H9 (cell line): Measurements from ENCODE around the gene THOP1. TPM values are rescaled to one million over a fixed set of nuclear protein-coding genes. Genes with fewer than 3 reads are reported as not detected.

Experiments used
- DNase-seq: peaks from one replicate; pipeline ENCODE4 v3.0.0-alpha.2; 2017
- H2AFZ ChIP-seq: one replicate; pipeline ENCODE4 v1.6.1; 2013; ENCODE audit warnings: mild to moderate bottlenecking, low read length, control low read depth, moderate library complexity
- H2AK5ac ChIP-seq: 2 replicates; pipeline ENCODE4 v1.6.1; 2013; ENCODE audit warnings: low read length, control low read depth, mixed read lengths; ENCODE audit not compliant: insufficient read length
- H2BK120ac ChIP-seq: one replicate; pipeline ENCODE4 v1.6.1; 2013; ENCODE audit warnings: low read depth, mild to moderate bottlenecking, low read length, control low read depth, inconsistent platforms; ENCODE audit not compliant: poor library complexity, severe bottlenecking
- H2BK12ac ChIP-seq: 2 replicates; pipeline ENCODE4 v1.6.1; 2013; ENCODE audit warnings: low read length, control low read depth, mixed read lengths, low read depth; ENCODE audit not compliant: insufficient read length
- H2BK15ac ChIP-seq: 2 replicates; pipeline ENCODE4 v1.6.1; 2013; ENCODE audit warnings: low read depth, low read length, control low read depth
- H2BK20ac ChIP-seq: one replicate; pipeline ENCODE4 v1.6.1; 2013; ENCODE audit warnings: low read depth, mild to moderate bottlenecking, low read length, control low read depth, inconsistent platforms; ENCODE audit not compliant: poor library complexity, severe bottlenecking
- H2BK5ac ChIP-seq: 2 replicates; pipeline ENCODE4 v1.6.1; 2013; ENCODE audit warnings: low read length, control low read depth, mixed read lengths; ENCODE audit not compliant: insufficient read length
- H3K14ac ChIP-seq: 2 replicates; pipeline ENCODE4 v1.6.1; 2013; ENCODE audit warnings: low read length, control low read depth; ENCODE audit not compliant: insufficient read depth
- H3K18ac ChIP-seq: 2 replicates; pipeline ENCODE4 v1.6.1; 2013; ENCODE audit warnings: low read depth, mild to moderate bottlenecking, mixed read lengths, low read length, control low read depth; ENCODE audit not compliant: insufficient read length
- H3K23ac ChIP-seq: 2 replicates; pipeline ENCODE4 v1.6.1; 2013; ENCODE audit warnings: low read length, control low read depth, mixed read lengths, low read depth; ENCODE audit not compliant: insufficient read length
- H3K23me2 ChIP-seq: 2 replicates; pipeline ENCODE4 v1.6.1; 2013; ENCODE audit warnings: low read depth, mild to moderate bottlenecking, mixed read lengths, low read length, control low read depth; ENCODE audit not compliant: insufficient read length, poor library complexity, severe bottlenecking
- H3K27ac ChIP-seq: 2 replicates; pipeline ENCODE4 v1.5.1; 2013; ENCODE audit warnings: low read length, control low read depth, mixed read lengths, low read depth; ENCODE audit not compliant: insufficient read length
- H3K27me3 ChIP-seq: 2 replicates; pipeline ENCODE4 v1.6.1; 2013; ENCODE audit warnings: low read length, control low read depth, inconsistent platforms; ENCODE audit not compliant: insufficient read depth
- H3K4ac ChIP-seq: 2 replicates; pipeline ENCODE4 v1.6.1; 2013; ENCODE audit warnings: low read depth, mild to moderate bottlenecking, control low read depth, inconsistent platforms, low read length, moderate library complexity
- H3K4me1 ChIP-seq: 2 replicates; pipeline ENCODE4 v1.6.1; 2013; ENCODE audit warnings: low read length, control low read depth, inconsistent platforms; ENCODE audit not compliant: insufficient read depth
- H3K4me2 ChIP-seq: 2 replicates; pipeline ENCODE4 v1.6.1; 2013; ENCODE audit warnings: low read length, control low read depth, mixed read lengths; ENCODE audit not compliant: insufficient read length, insufficient read depth
- H3K56ac ChIP-seq: 2 replicates; pipeline ENCODE4 v1.6.1; 2013; ENCODE audit warnings: low read depth, mild to moderate bottlenecking, mixed read lengths, low read length, control low read depth; ENCODE audit not compliant: insufficient read length
- H3K79me1 ChIP-seq: 2 replicates; pipeline ENCODE4 v1.6.1; 2013; ENCODE audit warnings: low read depth, mild to moderate bottlenecking, moderate library complexity, low read length, control low read depth, inconsistent platforms; ENCODE audit not compliant: insufficient read depth, poor library complexity, severe bottlenecking
- H3K79me2 ChIP-seq: 2 replicates; pipeline ENCODE4 v1.6.1; 2013; ENCODE audit warnings: low read length, control low read depth, inconsistent platforms; ENCODE audit not compliant: insufficient read depth
- H3K9ac ChIP-seq: 2 replicates; pipeline ENCODE4 v1.6.1; 2013; ENCODE audit warnings: low read length, control low read depth, mixed read lengths; ENCODE audit not compliant: insufficient read length; ENCODE audit errors: extremely low read depth
- H3K9me3 ChIP-seq: one replicate; pipeline ENCODE4 v1.6.1; 2013; ENCODE audit warnings: low read depth, low read length, inconsistent platforms; ENCODE audit not compliant: control insufficient read depth
- H3T11ph ChIP-seq: one replicate; pipeline ENCODE4 v1.6.1; 2013; ENCODE audit warnings: mild to moderate bottlenecking, low read length, control low read depth, inconsistent platforms
- H4K20me1 ChIP-seq: one replicate; pipeline ENCODE4 v1.6.1; 2013; ENCODE audit not compliant: control insufficient read depth, insufficient read length, insufficient read depth
- H4K5ac ChIP-seq: 2 replicates; pipeline ENCODE4 v1.6.1; 2013; ENCODE audit warnings: low read depth, mild to moderate bottlenecking, mixed read lengths, low read length, control low read depth; ENCODE audit not compliant: insufficient read length
- H4K8ac ChIP-seq: replicated peaks from 2 replicates; pipeline ENCODE4 v1.6.1; 2013; ENCODE audit warnings: low read length, control low read depth, mixed read lengths, low read depth; ENCODE audit not compliant: insufficient read length
- H4K91ac ChIP-seq: 2 replicates; pipeline ENCODE4 v1.6.1; 2013; ENCODE audit warnings: low read depth, mild to moderate bottlenecking, moderate library complexity, mixed read lengths, low read length, control low read depth; ENCODE audit not compliant: insufficient read length
- H3K27ac Mint-ChIP-seq, 3 experiments: 2 replicates in 2 of 3; 3 replicates in 1 of 3; pipeline ENCODE4 v1.8.0; 2020 to 2021; ENCODE audit warnings: mixed read lengths in 3 of 3, mild to moderate bottlenecking in 1 of 3, moderate library complexity in 1 of 3
- H3K27me3 Mint-ChIP-seq: 2 replicates; pipeline ENCODE4 v1.8.0; 2021; ENCODE audit warnings: low read depth, mild to moderate bottlenecking, moderate library complexity, mixed read lengths
- H3K36me3 Mint-ChIP-seq, 3 experiments: 2 replicates in 2 of 3; 3 replicates in 1 of 3; pipeline ENCODE4 v1.8.0; 2020 to 2021; ENCODE audit warnings: low read depth in 3 of 3, mixed read lengths in 3 of 3; ENCODE audit not compliant: insufficient read depth in 1 of 3
- H3K4me1 Mint-ChIP-seq, 2 experiments: 2 replicates each; pipeline ENCODE4 v1.8.0; 2020; ENCODE audit warnings: mixed read lengths in 2 of 2
- H3K4me3 Mint-ChIP-seq, 2 experiments: 2 replicates in 1 of 2; 3 replicates in 1 of 2; pipeline ENCODE4 v1.8.0; 2020 to 2021; ENCODE audit warnings: mild to moderate bottlenecking in 2 of 2, mixed read lengths in 2 of 2, moderate library complexity in 1 of 2
- H3K9me3 Mint-ChIP-seq, 2 experiments: 2 replicates in 1 of 2; 3 replicates in 1 of 2; pipeline ENCODE4 v1.8.0; 2020; ENCODE audit warnings: mild to moderate bottlenecking in 2 of 2, mixed read lengths in 2 of 2, moderate library complexity in 1 of 2
- CTCF ChIP-seq: fragments of 200-600 bp; sonication (generic); conservative IDR thresholded peaks from 3 replicates; pipeline ENCODE4 v1.8.0; 2021; ENCODE audit warnings: antibody characterized with exemption, mild to moderate bottlenecking
- WGBS: extraction: QIAGEN DNeasy Blood & Tissue Kit; methylation state at CpG from one replicate; pipeline ENCODE4 v1.1.7; 2013; ENCODE audit warnings: missing lambda C conversion rate, low lambda C conversion rate, mixed read lengths; ENCODE audit not compliant: insufficient read length; ENCODE audit errors: extremely low coverage; 5-methylcytosine and 5-hydroxymethylcytosine counted together
- total RNA-seq: library from RNA; stranded (reverse); gene quantifications from 2 replicates; pipeline ENCODE4 v1.2.1, GENCODE V29; 2021

Gene THOP1
- total RNA-seq, 1 experiment from 2014 or later = 150 TPM

DNA sequence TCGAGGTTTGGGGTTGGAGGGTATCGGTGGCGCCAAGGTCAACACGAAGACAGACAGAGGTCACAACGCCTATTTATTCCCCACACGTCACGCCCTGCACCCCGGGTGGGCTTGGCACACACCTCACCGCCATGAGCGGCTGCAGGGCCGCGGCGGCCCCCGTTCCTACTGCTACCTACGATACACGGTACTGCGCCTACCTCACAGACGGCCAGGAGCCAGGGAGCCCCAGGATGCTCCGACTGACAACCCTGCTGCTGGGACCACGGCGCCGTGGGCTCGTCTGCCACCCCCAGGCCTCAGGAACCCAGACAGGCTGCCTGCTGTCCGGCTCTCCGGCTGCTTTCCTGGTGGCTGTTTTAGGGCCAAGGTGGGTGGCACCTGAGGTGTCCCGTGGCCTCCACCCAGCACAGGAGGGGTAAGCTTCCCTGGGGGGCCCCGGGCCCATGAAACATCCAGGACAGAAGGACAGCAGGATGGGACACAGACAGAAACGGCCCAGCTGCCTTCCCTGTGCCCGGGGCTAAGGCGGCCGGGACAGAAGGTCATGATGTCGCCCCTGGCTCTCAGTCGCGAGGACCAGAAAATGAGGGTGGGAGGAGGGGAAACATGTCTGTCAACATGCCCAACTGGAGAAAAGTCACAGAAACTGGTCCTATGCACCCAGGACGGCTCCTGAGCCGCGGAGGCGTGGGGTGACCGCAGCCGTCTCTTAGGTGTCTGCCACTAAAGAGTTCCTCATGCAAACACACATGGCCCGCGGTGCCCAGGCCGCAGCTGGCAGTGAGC lies 30.4 kb upstream of the THOP1 start:
- H3K23me2 ChIP-seq = no peaks in the 10 kb centered on the region
- no peaks in the 10 kb centered on the region for H3K27me3 ChIP-seq
- H3K9ac ChIP-seq = no peak overlapping the region

More for the DNA sequence above, 30.4 kb upstream of the THOP1 start:
- Histone ChIP-seq H3K79me2 (no peaks in the 10 kb centered on the region), H4K8ac (no peak overlapping the region), H3T11ph (no peak overlapping the region), H2BK5ac (no peak overlapping the region), H2BK120ac (no peak overlapping the region), H3K79me1 (no peaks in the 10 kb centered on the region), H3K27ac (no peak overlapping the region), H2AFZ (no peak overlapping the region), H3K4ac (no peak overlapping the region), H3K4me1 (no peaks in the 10 kb centered on the region), H3K18ac (no peak overlapping the region), H4K5ac (no peak overlapping the region), H3K4me2 (no peak overlapping the region), H3K9me3 (no peaks in the 10 kb centered on the region), H3K14ac (no peak overlapping the region), H2BK20ac (no peak overlapping the region), H2BK15ac (no peak overlapping the region), H4K20me1 (no peaks in the 10 kb centered on the region), H3K56ac (no peak overlapping the region), H2AK5ac (no peak overlapping the region), H4K91ac (no peak overlapping the region), H3K23ac (no peak overlapping the region), H2BK12ac (no peak overlapping the region)
- Mint-ChIP-seq H3K9me3 (no peaks in the 10 kb centered on the region), H3K4me1 (no peaks in the 10 kb centered on the region), H3K4me3 (no peak overlapping the region), H3K27ac (no peak overlapping the region), H3K36me3 (peaks cover 13 to 58% (median 48%) of the 10 kb centered on the region in 3 experiments; a peak in 6 of 7 replicates), H3K27me3 (peaks cover 5% of the 10 kb centered on the region; the same call in 1 of the 2 replicates)
- TF ChIP-seq CTCF = no peak
- no peak for DNase-seq
- no CpG with 5 or more reads among the region's 43 CpGs for WGBS
